GM19240 (cell line): ENCODE measurements around the gene NKX6-2.
"Not testable (repeated sequence)": the region's sequence is repeated elsewhere in the genome, so short reads cannot be mapped to it uniquely, and the experiment has no call there.

Experiments
- DNase-seq: peaks from one replicate; pipeline ENCODE4 v3.0.0; 2011; ENCODE audit warnings: low spot score; ENCODE audit not compliant: insufficient read length

The NKX6-2 gene

GRCh38 chr10:132797986-132798385 is 12.0 kb upstream of the NKX6-2 start:
- DNase-seq: not testable (repeated sequence)

DNA sequence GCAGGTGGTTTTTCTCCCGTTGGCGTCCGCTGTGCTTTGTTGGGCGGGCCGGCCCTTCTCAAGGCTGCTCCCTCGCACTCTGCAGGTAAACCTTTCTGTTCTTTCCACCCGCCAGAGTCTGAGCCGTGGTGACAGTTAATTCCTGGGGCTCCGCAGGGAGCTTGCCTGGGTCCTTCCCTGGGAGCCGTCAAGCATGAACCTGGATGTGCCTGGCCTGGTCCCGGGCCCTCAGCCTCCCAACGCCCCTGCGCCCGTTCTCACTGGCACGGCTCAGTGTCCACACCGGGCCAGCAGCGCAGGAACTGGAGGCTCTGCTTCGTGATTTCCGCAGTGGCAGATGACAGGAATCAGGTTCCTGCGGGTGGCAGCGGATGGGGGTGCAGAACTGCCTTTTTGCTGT is 10.9 kb upstream of the NKX6-2 start:
- no peak for DNase-seq

GRCh38 chr10:132793871-132794849 is 8.2 kb upstream of the NKX6-2 start:
- DNase-seq: no peak

DNA sequence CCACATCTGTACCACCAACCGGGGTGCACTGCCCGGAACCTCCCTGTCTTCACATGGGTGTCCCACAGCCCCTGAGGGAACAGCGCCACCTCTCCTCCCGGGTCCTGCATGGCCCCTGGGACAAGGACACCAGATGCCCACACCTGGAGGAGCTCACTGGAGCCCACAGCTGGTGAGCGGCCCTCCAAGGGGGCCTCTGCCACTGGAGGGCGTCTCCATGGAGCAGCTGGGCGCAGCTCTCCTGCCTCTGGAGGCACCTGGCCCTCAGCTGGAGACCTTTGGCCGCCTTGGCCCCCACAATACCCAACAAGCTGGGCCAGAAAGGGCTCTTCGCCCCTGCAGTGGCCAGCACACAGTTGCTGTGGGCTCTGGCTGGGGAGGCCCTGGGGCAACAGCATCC is 7.3 kb upstream of the NKX6-2 start:
- no peak for DNase-seq

DNA sequence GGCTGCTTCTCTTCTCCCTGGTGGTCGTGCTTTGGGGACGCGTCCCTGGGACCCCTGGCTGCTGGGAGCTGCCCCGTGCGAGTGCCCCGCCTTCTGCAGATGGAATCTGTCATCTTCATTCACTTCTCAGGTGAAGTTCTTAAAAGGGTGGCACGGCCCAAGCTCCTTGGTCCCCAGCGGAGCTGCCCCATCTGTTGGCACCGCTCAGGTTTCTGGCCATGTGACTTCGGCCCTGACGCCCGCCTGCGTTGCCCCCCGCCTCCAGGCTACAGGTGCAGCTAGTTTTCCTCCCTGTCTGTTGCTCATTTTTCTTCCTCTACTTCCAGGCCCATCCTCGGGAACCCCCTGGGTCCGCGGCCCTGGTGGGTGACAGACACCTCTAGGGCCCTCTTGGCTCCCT is 6.8 kb upstream of the NKX6-2 start:
- no peak for DNase-seq

- not testable (repeated sequence) for DNase-seq
Measured at GRCh38 chr10:132792099-132792498, 6.2 kb upstream of the NKX6-2 start.

- DNase-seq: no peak
Measured at GRCh38 chr10:132790934-132791829, 5.2 kb upstream of the NKX6-2 start.

- no peak for DNase-seq
Measured at GRCh38 chr10:132790470-132790869, 4.5 kb upstream of the NKX6-2 start.

GRCh38 chr10:132789659-132790148 is 3.8 kb upstream of the NKX6-2 start:
- DNase-seq: no peak

DNA sequence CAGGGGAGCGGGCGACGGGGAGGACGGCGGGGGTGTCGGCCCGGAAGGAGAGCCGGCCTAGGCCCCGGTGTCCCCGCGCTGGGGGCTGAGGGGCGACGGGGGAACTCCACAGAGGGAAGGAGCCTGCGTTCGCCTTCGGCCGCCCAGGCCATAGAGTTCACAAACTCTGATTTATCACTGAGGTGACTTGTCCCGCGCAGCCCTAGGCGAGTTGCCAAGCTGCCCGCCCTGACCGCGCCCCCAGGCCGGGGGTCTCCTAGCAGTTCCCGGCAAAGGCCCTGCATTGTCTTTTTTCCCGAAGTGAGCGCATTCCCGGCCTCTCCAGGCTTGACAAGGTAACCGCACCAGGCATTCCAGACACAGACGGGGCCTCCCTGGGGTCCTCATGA is 2.9 kb upstream of the NKX6-2 start:
- DNase-seq: no peak

GRCh38 chr10:132788180-132788830 is 2.4 kb upstream of the NKX6-2 start:
- no peak for DNase-seq

GRCh38 chr10:132787495-132788179 is 1.7 kb upstream of the NKX6-2 start:
- DNase-seq: no peak

DNA sequence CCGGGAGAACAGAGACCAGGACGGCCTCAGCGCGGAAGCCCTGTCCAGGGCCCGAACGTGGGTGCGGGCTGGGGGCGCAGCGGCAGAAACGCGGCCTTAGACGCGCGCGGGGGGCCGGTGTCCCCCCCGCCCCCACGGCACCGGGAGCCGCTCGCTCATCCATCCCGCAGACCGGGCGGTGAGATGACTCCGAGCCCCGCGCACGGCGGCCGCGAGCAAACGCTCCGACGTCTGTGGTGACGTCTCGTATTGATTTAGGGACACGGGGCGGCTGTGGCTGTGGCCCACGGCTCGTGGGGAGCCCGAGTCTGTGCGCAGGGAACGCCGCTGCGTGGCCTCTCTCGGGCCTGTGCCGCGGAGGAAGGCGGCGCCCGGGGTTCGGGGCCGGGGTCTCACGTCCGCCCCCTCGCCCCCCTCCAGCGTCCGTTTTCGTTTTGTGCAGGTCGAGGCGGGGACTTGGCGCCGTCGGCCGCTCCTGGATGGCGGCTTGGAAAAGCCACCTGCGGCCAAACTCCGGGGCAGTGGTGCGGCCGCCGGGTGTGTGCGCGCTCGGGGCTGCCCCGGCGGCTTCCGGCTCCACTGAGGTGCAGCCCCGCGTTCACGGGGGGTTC is 1.0 kb upstream of the NKX6-2 start:
- no peak for DNase-seq

- DNase-seq: no peak
Measured at GRCh38 chr10:132786476-132786883, 533 bp upstream of the NKX6-2 start.

- DNase-seq: no peak
Measured at GRCh38 chr10:132784866-132785722, 853 bp downstream of the NKX6-2 start.

GRCh38 chr10:132783940-132784865 is 1.7 kb downstream of the NKX6-2 start:
- no peak for DNase-seq

- no peak for DNase-seq
Measured at GRCh38 chr10:132783165-132783939, 2.6 kb downstream of the NKX6-2 start.

DNA sequence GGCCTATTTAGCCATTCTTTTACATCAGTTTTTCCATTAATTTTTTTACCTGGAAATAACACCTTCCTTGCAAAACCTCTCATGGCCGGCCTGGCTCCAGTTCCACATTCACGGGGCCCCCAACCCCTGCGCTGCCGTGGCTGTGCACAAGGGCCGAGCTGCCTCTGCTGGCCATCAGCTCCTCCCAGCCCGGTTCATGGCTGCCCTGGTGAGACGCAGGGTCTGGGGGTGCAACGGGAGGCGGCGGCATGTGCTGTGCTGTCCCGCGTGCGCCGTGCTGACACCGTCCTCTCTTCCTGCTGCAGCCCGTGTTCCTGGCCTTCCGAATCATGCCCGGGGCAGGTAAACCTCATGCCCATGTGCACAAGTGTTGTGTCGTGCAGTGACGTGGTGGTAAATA is 4.4 kb downstream of the NKX6-2 start:
- DNase-seq: no peak
